T-helper 2 cell treated with Interferon-gamma antibody and Interleukin-4, amounts not matched to agents 5 μg/mL and 100 μg/mL, for 36 hours (primary cell): ENCODE data around the gene PARP8.
"Not testable (repeated sequence)": the region's sequence is repeated elsewhere in the genome, so short reads cannot be mapped to it uniquely, and the experiment has no call there.

Experiments
- DNase-seq: peaks from one replicate; pipeline ENCODE4 v3.0.0; 2021; ENCODE audit warnings: low spot score
- H3K27ac Mint-ChIP-seq: one replicate; pipeline ENCODE4 v1.8.0; 2021; ENCODE audit warnings: mild to moderate bottlenecking, mixed read lengths
- H3K27me3 Mint-ChIP-seq: one replicate; pipeline ENCODE4 v1.8.0; 2021; ENCODE audit warnings: low read depth, mixed read lengths
- H3K36me3 Mint-ChIP-seq: one replicate; pipeline ENCODE4 v1.8.0; 2021; ENCODE audit warnings: low read depth, mixed read lengths
- H3K4me1 Mint-ChIP-seq: one replicate; pipeline ENCODE4 v1.8.0; 2021; ENCODE audit warnings: low read depth, mixed read lengths
- H3K4me3 Mint-ChIP-seq: one replicate; pipeline ENCODE4 v1.8.0; 2022; ENCODE audit warnings: mild to moderate bottlenecking, moderate library complexity, mixed read lengths
- H3K9me3 Mint-ChIP-seq: one replicate; pipeline ENCODE4 v1.8.0; 2021; ENCODE audit warnings: mixed read lengths

PARP8 gene, protein sequence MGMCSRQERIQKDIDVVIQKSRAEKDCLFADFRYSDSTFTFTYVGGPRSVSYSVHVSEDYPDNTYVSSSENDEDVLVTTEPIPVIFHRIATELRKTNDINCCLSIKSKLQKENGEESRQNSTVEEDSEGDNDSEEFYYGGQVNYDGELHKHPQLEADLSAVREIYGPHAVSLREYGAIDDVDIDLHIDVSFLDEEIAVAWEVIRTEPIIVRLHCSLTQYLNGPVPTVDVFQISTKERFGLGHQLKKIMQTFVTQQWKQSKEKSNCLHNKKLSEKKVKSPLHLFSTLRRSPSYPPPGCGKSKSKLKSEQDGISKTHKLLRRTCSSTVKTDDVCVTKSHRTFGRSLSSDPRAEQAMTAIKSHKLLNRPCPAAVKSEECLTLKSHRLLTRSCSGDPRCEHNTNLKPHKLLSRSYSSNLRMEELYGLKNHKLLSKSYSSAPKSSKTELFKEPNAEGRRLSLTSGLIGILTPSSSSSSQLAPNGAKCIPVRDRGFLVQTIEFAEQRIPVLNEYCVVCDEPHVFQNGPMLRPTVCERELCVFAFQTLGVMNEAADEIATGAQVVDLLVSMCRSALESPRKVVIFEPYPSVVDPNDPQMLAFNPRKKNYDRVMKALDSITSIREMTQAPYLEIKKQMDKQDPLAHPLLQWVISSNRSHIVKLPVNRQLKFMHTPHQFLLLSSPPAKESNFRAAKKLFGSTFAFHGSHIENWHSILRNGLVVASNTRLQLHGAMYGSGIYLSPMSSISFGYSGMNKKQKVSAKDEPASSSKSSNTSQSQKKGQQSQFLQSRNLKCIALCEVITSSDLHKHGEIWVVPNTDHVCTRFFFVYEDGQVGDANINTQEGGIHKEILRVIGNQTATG

DNA sequence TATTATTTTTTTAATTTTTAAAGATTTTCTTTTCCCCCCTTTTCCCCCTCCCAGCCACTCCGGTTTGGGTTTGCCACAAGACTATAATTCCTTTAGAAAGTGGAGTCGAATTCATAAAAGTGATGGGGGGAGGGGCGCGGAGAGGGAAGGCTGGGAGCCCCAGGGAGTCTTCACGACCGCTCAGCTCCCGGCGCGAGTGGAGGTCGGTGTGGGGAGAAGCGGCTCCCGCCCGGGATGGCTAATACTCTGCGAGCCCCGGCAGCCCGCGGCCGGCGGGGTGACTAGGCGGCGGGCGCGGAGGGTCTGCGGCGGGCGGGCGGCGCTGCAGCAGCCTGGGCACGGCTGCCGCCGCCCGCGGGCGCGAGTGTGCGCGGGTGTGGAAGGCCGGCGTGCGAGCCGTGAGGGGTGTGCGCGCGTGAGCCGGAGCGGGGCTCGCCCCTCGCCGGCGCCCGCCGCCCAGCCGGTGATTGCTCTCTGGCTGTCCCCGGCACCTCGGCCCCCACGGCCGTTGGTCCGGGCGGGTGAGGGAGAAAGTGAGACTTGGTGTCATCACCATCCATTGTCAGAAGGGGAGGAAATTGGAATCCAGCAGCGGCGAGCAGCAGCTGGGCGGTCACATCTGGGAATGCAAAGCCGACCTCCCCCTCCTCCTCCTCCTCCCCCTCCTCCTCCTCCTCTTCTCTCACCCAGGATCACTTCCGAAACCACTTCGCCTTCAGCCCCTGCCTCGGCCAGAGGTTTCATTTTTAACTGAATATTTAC lies at the start of gene PARP8:
Gene PARP8 (plus strand): TSS at position 377 of the 762 bp plus-strand sequence. CDS start 459 bp downstream, outside the sequence.
- H3K27me3 Mint-ChIP-seq = no peaks in the 10 kb centered on the region
- H3K4me3 Mint-ChIP-seq = peak within 1 kb of the TSS; percentile 99
- H3K9me3 Mint-ChIP-seq = no peaks in the 10 kb centered on the region
- peak; percentile 43 for DNase-seq
- peaks cover 42% of the 10 kb centered on the region for H3K4me1 Mint-ChIP-seq
- peak within 1 kb of the TSS; percentile 99 for H3K27ac Mint-ChIP-seq
- peaks cover 16% of the 10 kb centered on the region for H3K36me3 Mint-ChIP-seq

DNA sequence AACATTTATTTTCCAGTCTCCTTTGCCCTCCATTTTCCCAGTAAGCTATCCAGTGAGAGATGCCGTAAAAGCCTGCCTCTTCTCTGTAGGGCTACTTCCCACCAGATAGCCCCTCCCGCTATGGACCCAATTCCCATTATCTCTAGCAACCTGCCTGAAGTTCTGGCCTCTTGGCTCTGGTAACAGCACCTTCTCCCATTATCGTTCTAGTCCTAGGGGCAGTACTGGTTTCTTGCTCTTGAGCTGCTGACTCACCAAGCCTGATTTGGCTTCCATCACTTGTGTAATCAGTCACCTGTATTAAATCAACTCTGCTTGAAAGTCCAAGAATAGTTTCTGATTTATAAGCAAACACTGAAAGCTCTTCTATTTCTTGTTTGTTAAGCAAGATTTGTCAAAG lies 42.8 kb upstream of the PARP8 start:
- peaks cover 16% of the 10 kb centered on the region for H3K9me3 Mint-ChIP-seq
- peaks cover 3% of the 10 kb centered on the region for H3K27me3 Mint-ChIP-seq
- H3K27ac Mint-ChIP-seq = no peak overlapping the region
- peaks cover 2% of the 10 kb centered on the region for H3K4me1 Mint-ChIP-seq
- H3K36me3 Mint-ChIP-seq = peaks cover 5% of the 10 kb centered on the region
- DNase-seq = no peak
- no peak overlapping the region for H3K4me3 Mint-ChIP-seq

DNA sequence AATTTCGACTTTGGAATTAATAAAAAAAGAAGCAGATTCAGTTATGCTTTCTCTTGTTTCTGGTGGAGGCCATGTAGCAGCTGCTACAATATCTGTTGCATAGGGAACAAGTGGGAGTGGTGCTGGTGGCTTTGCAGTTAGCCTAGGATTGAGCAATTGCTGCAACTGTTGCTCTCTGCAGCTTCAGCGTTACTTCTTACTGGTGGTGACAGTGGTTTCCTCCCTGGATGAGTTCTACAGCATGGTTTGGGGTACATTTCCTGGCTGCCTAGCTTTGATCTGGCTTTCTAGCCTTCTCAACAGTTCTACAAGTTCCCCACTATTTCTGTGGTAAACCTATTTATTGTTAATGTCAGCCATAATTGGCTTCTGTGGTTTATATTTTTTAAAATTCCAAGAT lies 31.6 kb upstream of the PARP8 start:
- peak; percentile 33 for DNase-seq
- not testable (repeated sequence) for H3K27me3 Mint-ChIP-seq
- Mint-ChIP-seq H3K27ac (peak overlapping the region; percentile 80), H3K4me3 (peak overlapping the region; percentile 68), H3K36me3 (peaks cover 33% of the 10 kb centered on the region), H3K4me1 (peaks cover 42% of the 10 kb centered on the region), H3K9me3 (peaks cover 35% of the 10 kb centered on the region)

DNA sequence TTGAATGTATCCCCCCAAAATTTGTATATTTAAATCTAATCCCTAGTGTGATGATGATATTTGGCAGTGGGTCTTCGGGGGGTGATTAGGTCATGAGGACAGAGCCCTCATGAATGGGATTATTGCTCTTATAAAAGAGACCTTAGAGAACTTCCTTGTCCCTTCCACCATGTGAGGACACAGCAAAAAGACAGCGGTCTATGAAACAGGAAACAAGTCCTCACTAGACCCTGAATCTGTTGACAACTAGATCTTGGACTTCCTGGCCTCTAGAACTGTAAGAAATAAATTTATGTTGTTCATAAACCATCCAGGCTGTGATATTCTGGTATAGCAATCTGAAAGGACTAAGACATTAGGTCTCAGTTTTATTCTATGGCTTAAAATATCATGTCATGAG lies 28.9 kb upstream of the PARP8 start:
- Mint-ChIP-seq H3K9me3 (peaks cover 18% of the 10 kb centered on the region), H3K4me3 (peak overlapping the region; percentile 37), H3K27ac (peak overlapping the region; percentile 4), H3K4me1 (peaks cover 46% of the 10 kb centered on the region), H3K36me3 (peaks cover 29% of the 10 kb centered on the region)
- not testable (repeated sequence) for H3K27me3 Mint-ChIP-seq, DNase-seq

DNA sequence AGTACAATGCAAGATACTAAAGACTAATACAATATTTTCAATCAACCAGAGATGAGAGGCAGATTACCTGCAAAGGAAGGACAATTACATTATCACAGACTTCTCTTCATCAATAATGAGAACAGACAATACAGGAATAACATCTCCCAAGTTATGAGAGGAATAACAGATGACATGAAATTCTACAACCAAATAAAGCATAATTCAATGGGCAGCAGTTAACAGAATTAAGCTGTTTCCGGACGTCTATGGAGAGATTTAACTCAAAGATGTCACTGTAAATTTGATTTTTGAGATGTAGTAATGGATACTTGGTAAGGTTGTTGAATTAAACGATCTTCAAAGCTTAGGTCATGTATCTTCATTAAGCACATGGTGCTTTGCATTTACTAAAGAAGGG lies 19.8 kb upstream of the PARP8 start:
- no peaks in the 10 kb centered on the region for H3K9me3 Mint-ChIP-seq
- no peak for DNase-seq
- H3K36me3 Mint-ChIP-seq = peaks cover 2% of the 10 kb centered on the region
- no peaks in the 10 kb centered on the region for H3K27me3 Mint-ChIP-seq
- H3K27ac Mint-ChIP-seq = no peak overlapping the region
- H3K4me1 Mint-ChIP-seq = peaks cover 10% of the 10 kb centered on the region
- no peak overlapping the region for H3K4me3 Mint-ChIP-seq

DNA sequence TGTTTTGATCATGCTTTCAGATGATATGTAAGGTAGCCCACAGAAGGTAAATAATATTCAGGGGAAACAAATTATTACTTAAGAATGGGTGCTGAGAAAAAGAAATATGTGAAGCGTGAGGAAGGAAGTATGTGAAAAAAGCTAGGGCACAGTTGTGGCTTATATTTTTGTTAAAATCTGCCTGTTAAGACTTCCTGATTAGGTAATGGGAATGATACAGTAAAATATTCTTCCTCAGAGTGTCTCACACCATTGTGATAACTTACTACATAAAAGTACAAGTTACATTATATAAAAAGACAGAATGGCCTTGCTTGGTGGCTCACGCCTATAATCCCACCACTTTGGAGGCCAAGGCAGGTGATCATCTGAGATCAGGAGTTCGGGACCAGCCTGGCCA lies 18.7 kb upstream of the PARP8 start:
- H3K4me1 Mint-ChIP-seq = peaks cover 6% of the 10 kb centered on the region
- no peak overlapping the region for H3K27ac Mint-ChIP-seq
- H3K9me3 Mint-ChIP-seq = no peaks in the 10 kb centered on the region
- H3K4me3 Mint-ChIP-seq = no peak overlapping the region
- no peaks in the 10 kb centered on the region for H3K36me3 Mint-ChIP-seq
- DNase-seq = no peak
- no peaks in the 10 kb centered on the region for H3K27me3 Mint-ChIP-seq

DNA sequence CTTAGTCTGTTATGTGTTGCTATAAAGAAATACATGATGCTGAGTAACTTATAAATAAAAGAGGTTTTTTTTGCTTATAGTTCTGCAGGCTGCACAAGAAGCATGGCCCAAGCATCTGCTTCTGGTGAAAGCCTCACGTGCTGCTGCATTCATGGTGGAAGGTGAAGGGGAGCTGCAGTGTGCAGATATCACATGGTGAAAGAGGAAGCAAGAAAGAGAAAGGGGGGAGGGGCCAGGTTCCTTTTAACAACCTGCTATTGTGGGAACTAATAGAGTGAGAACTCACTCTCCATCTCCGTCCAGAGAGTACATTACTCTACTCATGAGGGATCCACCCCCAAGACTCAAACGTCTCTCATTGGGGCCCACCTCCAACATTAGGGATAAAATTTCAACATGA lies 12.5 kb upstream of the PARP8 start:
- Mint-ChIP-seq H3K36me3 (no peaks in the 10 kb centered on the region), H3K4me3 (no peak overlapping the region), H3K9me3 (no peaks in the 10 kb centered on the region), H3K27ac (no peak overlapping the region), H3K27me3 (no peaks in the 10 kb centered on the region), H3K4me1 (peaks cover 8% of the 10 kb centered on the region)
- no peak for DNase-seq

DNA sequence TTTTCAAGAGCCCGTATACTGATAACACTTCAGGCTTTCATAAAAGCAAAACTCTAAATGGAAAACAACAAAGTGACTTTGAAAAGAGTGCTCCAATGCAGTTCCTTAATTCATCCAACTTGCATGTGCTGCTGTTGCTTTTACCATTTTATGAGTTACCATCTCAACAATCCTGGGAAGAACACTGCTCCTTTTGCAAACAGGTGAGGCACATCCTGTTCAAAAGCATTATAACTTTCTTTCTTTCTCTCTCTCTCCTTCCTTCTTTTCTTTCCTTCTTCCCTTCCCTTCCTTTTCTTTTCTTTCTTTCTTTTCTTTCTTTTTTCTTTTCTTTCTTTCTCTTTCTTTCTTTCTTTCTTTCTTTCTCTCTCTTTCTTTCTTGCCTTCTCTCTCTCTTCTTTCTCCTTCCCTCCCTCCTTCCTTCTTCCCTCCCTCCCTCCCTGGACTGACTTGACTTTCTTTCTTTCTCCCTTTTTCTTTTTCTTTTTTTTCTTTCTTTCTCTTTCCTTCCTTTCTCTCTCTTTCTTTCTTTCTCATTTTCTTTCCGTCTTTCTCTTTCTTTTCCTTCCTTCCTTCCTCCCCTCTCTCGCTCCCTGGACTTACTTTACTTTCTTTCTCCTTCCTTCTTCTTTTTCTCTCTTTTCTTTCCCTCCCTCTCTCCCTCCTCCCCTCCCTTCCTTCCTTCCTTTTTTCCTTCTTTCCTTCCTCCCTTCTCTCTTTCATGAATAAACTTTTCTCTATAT lies 11.2 kb upstream of the PARP8 start:
- DNase-seq = no peak
- H3K36me3 Mint-ChIP-seq = peaks cover under 1% of the 10 kb centered on the region
- H3K9me3 Mint-ChIP-seq = peaks cover 1% of the 10 kb centered on the region
- peak overlapping the region; percentile 31 for H3K27ac Mint-ChIP-seq
- H3K4me3 Mint-ChIP-seq = no peak overlapping the region
- H3K4me1 Mint-ChIP-seq = peaks cover 8% of the 10 kb centered on the region
- H3K27me3 Mint-ChIP-seq = no peaks in the 10 kb centered on the region

DNA sequence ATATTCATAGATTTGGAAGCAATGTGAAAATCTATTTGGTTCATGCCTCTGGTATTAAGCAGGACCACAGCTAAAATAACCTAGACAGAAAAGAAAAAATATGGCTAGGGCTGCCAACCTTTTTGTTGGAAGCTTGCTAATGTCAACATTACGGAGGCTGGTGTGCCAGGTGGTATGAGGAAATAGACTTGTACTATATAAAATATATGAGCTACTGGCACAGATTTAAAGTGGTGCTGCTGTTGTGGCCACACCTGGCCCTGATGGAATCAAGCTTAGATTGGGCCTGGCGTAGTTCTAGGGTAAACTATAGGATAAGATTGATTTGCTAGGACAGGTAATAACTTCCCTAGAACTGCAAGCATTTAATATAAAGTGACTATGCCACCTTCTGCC lies 10.6 kb upstream of the PARP8 start:
- no peaks in the 10 kb centered on the region for H3K27me3 Mint-ChIP-seq
- peaks cover 6% of the 10 kb centered on the region for H3K4me1 Mint-ChIP-seq
- peaks cover 3% of the 10 kb centered on the region for H3K9me3 Mint-ChIP-seq
- DNase-seq = no peak
- no peak overlapping the region for H3K4me3 Mint-ChIP-seq
- no peak overlapping the region for H3K27ac Mint-ChIP-seq
- peaks cover 2% of the 10 kb centered on the region for H3K36me3 Mint-ChIP-seq

DNA sequence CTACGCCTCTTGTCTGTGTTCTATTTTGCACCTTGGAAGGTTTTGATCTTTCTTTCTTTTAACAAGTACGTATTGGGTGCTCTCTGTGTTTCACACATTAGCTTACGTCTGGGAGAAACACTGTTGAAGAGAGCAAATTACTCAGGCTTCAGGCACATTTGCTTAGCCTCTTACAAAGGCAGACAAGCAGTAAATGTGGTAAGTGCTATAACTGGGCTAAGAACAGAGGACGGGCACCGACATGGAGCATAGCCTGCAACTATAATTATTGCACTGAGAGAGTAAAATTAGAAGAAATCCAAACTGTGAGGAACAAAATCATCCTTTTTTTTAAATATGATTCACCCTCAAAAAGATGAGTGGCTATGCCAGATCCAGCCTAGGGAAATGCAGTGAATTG lies 9.4 kb upstream of the PARP8 start:
- no peak overlapping the region for H3K27ac Mint-ChIP-seq
- peaks cover 2% of the 10 kb centered on the region for H3K36me3 Mint-ChIP-seq
- peaks cover 6% of the 10 kb centered on the region for H3K4me1 Mint-ChIP-seq
- no peaks in the 10 kb centered on the region for H3K27me3 Mint-ChIP-seq
- DNase-seq = no peak
- H3K4me3 Mint-ChIP-seq = no peak overlapping the region
- peaks cover 3% of the 10 kb centered on the region for H3K9me3 Mint-ChIP-seq

DNA sequence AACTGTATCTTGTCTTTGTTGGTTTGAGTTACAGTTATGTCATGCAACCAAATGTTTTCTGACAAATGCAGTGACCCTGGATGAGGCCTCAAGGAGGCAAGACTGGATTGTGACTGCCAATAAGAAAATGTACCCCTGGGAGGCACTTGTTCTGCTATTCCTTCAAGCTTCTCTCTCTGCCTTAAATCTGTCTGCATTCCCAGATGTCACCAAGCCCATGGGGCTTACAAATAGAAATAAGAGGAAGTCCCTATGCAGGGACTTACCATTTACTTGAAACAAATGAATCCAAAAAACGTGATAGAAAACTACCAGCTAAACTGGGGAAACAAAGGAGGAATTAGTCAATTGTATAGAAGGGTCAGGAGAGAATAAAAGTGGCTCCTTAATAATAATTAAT lies 8.2 kb upstream of the PARP8 start:
- Mint-ChIP-seq H3K36me3 (peaks cover 2% of the 10 kb centered on the region), H3K9me3 (peaks cover 3% of the 10 kb centered on the region), H3K27me3 (no peaks in the 10 kb centered on the region), H3K4me3 (no peak overlapping the region), H3K4me1 (peaks cover 6% of the 10 kb centered on the region), H3K27ac (no peak overlapping the region)
- DNase-seq = no peak

DNA sequence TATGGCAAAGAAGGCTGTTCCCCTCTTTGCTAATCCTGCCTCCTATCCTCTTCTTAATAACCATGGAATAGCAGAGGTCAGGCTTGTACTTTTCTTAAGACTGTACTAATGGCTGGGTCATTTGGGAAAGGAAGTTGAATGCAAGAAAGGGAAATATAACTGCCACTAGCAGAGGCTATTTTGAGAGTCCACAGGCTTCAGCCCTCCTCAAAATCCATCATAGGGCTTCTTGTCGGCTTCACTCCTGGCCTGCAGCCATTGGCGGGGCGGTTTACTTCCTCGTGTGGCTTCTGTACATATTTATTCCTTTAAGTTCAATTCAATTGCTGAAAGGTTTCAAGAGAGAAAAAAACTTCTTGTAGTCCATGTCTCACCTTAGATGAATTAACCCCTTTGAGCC lies 2.8 kb upstream of the PARP8 start:
- no peak overlapping the region for H3K27ac Mint-ChIP-seq
- DNase-seq = no peak
- H3K36me3 Mint-ChIP-seq = peaks cover 9% of the 10 kb centered on the region
- peaks cover 21% of the 10 kb centered on the region for H3K4me1 Mint-ChIP-seq
- H3K4me3 Mint-ChIP-seq = no peak overlapping the region
- no peaks in the 10 kb centered on the region for H3K27me3 Mint-ChIP-seq
- peaks cover 3% of the 10 kb centered on the region for H3K9me3 Mint-ChIP-seq

DNA sequence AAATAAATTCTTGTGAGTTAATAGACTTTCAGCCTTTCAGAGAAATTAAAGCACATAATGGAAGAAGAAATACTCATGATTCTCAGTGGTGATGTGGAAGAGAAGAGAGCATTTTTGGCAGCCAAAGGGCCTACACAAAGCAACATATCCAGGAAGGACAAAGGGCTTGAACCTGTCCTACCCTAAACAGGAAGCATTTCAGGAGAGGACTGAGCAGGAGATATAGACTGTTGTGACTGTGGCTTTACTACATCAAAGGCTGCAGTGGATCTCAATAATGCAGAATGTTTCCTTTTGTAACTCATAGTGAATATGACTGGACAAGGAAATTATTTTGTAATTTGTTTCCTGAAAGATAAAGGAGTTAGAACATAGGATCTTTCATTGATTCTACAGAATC lies 1.3 kb upstream of the PARP8 start:
- Mint-ChIP-seq H3K4me1 (peaks cover 34% of the 10 kb centered on the region), H3K27ac (peak overlapping the region; percentile 94), H3K9me3 (peaks cover 3% of the 10 kb centered on the region), H3K4me3 (peak overlapping the region; percentile 92), H3K36me3 (peaks cover 13% of the 10 kb centered on the region), H3K27me3 (no peaks in the 10 kb centered on the region)
- DNase-seq = no peak
